Skin of body (tissue), 2 donors: ENCODE results near the gene MICAL2. TPM values are rescaled to one million over a fixed set of nuclear protein-coding genes. Genes with fewer than 3 reads are reported as not detected.

Experiments
- DNase-seq: peaks from one replicate; lab custom pipeline; 2025; lab: John Stamatoyannopoulos, UW
- total RNA-seq: library from RNA; depleted of rRNA; stranded (reverse); fragments of >200 nt; gene quantifications from one replicate; pipeline ENCODE4 v1.2.3, GENCODE V29; 2014

MICAL2 gene
- total RNA-seq, 1 donor from 2014 or later: 57.8 TPM

GRCh38 chr11:12149672-12150225 is 39.4 kb downstream of the MICAL2 start:
- no peak for DNase-seq

- DNase-seq: no peak
These were observed 40.5 kb downstream of the MICAL2 start for GRCh38 chr11:12150831-12151382.

GRCh38 chr11:12152321-12152720 is 41.9 kb downstream of the MICAL2 start:
- no peak for DNase-seq

GRCh38 chr11:12154871-12155668 is 44.7 kb downstream of the MICAL2 start:
- DNase-seq: no peak

GRCh38 chr11:12155696-12156095 is 45.3 kb downstream of the MICAL2 start:
- no peak for DNase-seq

- no peak for DNase-seq
These were observed 46.1 kb downstream of the MICAL2 start for GRCh38 chr11:12156301-12157140.

- DNase-seq: no peak
These were observed 46.9 kb downstream of the MICAL2 start for GRCh38 chr11:12157241-12157661.

- DNase-seq: no peak
These were observed 48.5 kb downstream of the MICAL2 start for GRCh38 chr11:12158909-12159308.

GRCh38 chr11:12159351-12160099 is 49.1 kb downstream of the MICAL2 start:
- DNase-seq: no peak

- no peak for DNase-seq
These were observed 49.8 kb downstream of the MICAL2 start for GRCh38 chr11:12160231-12160630.

- no peak for DNase-seq
These were observed 50.3 kb downstream of the MICAL2 start for GRCh38 chr11:12160680-12161079.

- DNase-seq: no peak
These were observed 50.7 kb downstream of the MICAL2 start for GRCh38 chr11:12161137-12161536.

- no peak for DNase-seq
These were observed 51.4 kb downstream of the MICAL2 start for GRCh38 chr11:12161603-12162350.

GRCh38 chr11:12162652-12163051 is 52.3 kb downstream of the MICAL2 start:
- no peak for DNase-seq

GRCh38 chr11:12163181-12163941 is 53.0 kb downstream of the MICAL2 start:
- no peak for DNase-seq

GRCh38 chr11:12164061-12165014 is 53.9 kb downstream of the MICAL2 start:
- DNase-seq: no peak

GRCh38 chr11:12165237-12165875 is 55.0 kb downstream of the MICAL2 start:
- no peak for DNase-seq
